A549 (cell line): Measurements from ENCODE around the gene RAB2B. TPM values are rescaled to one million over a fixed set of nuclear protein-coding genes. Genes with fewer than 3 reads are reported as not detected.
A peak's percentile ranks its signal among the peaks of the same experiment; 100 is the strongest.

ENCODE experiments used
- ATAC-seq, 2 experiments: fragments of 200-7000 bp in 1 of 2; fragments of >200 bp in 1 of 2; cut with Nextera tagmentation in 1 of 2; cut with Tn5 transposase in 1 of 2; 3 replicates each; pipeline versions ENCODE4 v1.8.0 to v1.9.1; 2018 to 2020; ENCODE audit warnings: mild to moderate bottlenecking in 1 of 2, moderate library complexity in 1 of 2
- CTCF ChIA-PET: fragments of 300-600 bp; sonication (Branson Sonifier 250); formaldehyde crosslinking; extraction: SDS; loops from one replicate; lab custom pipeline; 2021; ENCODE audit warnings: antibody characterized with exemption, inconsistent platforms; lab: Yijun Ruan, JAX
- POLR2A ChIA-PET: fragments of 350-600 bp; formaldehyde crosslinking; extraction: SDS; loops from one replicate; lab custom pipeline; 2021; ENCODE audit warnings: antibody characterized with exemption, inconsistent platforms; lab: Yijun Ruan, JAX
- DNase-seq, 2 experiments: peaks; one replicate each; pipeline versions ENCODE4 v3.0.0 to v3.0.0-alpha.2; 2011 to 2016; ENCODE audit warnings: low read depth in 1 of 2, low spot score in 1 of 2
- FAIRE-seq: peaks from 2 replicates; lab custom pipeline; 2011; peaks lifted over from hg19 to GRCh38; lab: Jason Lieb, UNC
- H3K27ac ChIP-seq, 2 experiments: fragments of >200 bp; sonication (Bioruptor Twin); formaldehyde crosslinking; 3 replicates each; pipeline ENCODE4 v1.5.1; 2016 to 2017
- H3K4me1 ChIP-seq: fragments of >200 bp; sonication (Bioruptor Twin); formaldehyde crosslinking; 3 replicates; pipeline ENCODE4 v1.6.1; 2016
- H3K4me2 ChIP-seq: fragments of >200 bp; sonication (Bioruptor Twin); formaldehyde crosslinking; 3 replicates; pipeline ENCODE4 v1.6.1; 2016
- H3K4me3 ChIP-seq: fragments of >200 bp; sonication (Bioruptor Twin); formaldehyde crosslinking; 3 replicates; pipeline ENCODE4 v1.5.1; 2016
- H3K9me3 ChIP-seq: fragments of >200 bp; sonication (Bioruptor Twin); formaldehyde crosslinking; 3 replicates; pipeline ENCODE4 v1.6.1; 2016
- BHLHE40 ChIP-seq: IDR thresholded peaks from 2 replicates; pipeline ENCODE4 v1.6.1; 2012; ENCODE audit warnings: low read depth, low read length, inconsistent platforms
- CEBPB ChIP-seq, 2 experiments: fragments of >200 bp in 1 of 2; sonication (Bioruptor Twin) in 1 of 2; formaldehyde crosslinking in 1 of 2; IDR thresholded peaks; 2 replicates each; pipeline ENCODE4 v1.6.1; 2012 to 2016
- CTCF ChIP-seq: fragments of >200 bp; sonication (Bioruptor Twin); formaldehyde crosslinking; IDR thresholded peaks from 3 replicates; pipeline ENCODE4 v1.5.1; 2016
- EHMT2 ChIP-seq: fragments of 200-600 bp; sonication (generic); IDR thresholded peaks from 2 replicates; pipeline ENCODE4 v1.6.1; 2016; ENCODE audit warnings: antibody characterized with exemption, low read depth, mild to moderate bottlenecking, moderate library complexity
- ELK1 ChIP-seq: fragments of 150-350 bp; IDR thresholded peaks from 2 replicates; pipeline ENCODE4 v1.6.1; 2014; ENCODE audit warnings: low read depth, mild to moderate bottlenecking, low read length
- FOXS1 ChIP-seq: fragments of 250-450 bp; sonication (Bioruptor Pico); IDR thresholded peaks from 2 replicates; pipeline ENCODE4 v1.5.0; 2020; ENCODE audit warnings: mild to moderate bottlenecking, moderate library complexity
- GATA3 ChIP-seq: IDR thresholded peaks from 2 replicates; pipeline ENCODE4 v1.6.1; 2012; ENCODE audit warnings: borderline replicate concordance
- HDAC2 ChIP-seq: fragments of 200-600 bp; sonication (generic); IDR thresholded peaks from 2 replicates; pipeline ENCODE4 v1.6.1; 2016
- HMGXB4 ChIP-seq: fragments of 250-450 bp; sonication (Bioruptor Pico); IDR thresholded peaks from 2 replicates; pipeline ENCODE4 v1.5.0; 2021; ENCODE audit warnings: mild to moderate bottlenecking, moderate library complexity, borderline replicate concordance
- HOXA7 ChIP-seq: fragments of 250-450 bp; sonication (Bioruptor Pico); IDR thresholded peaks from 2 replicates; pipeline ENCODE4 v1.5.0; 2020; ENCODE audit warnings: mild to moderate bottlenecking, moderate library complexity
- HOXB5 ChIP-seq: fragments of 250-450 bp; sonication (Bioruptor Pico); IDR thresholded peaks from 2 replicates; pipeline ENCODE4 v1.5.0; 2020; ENCODE audit warnings: mild to moderate bottlenecking, moderate library complexity
- KDM5A ChIP-seq: fragments of 200-600 bp; sonication (generic); IDR thresholded peaks from 2 replicates; pipeline ENCODE4 v1.6.1; 2016; ENCODE audit warnings: antibody characterized with exemption, mild to moderate bottlenecking
- NPAS2 ChIP-seq: fragments of 250-450 bp; sonication (Bioruptor Pico); IDR thresholded peaks from 2 replicates; pipeline ENCODE4 v1.8.0; 2022; ENCODE audit warnings: mild to moderate bottlenecking, moderate library complexity, borderline replicate concordance
- PHF8 ChIP-seq: fragments of 200-600 bp; sonication (generic); IDR thresholded peaks from 2 replicates; pipeline ENCODE4 v1.6.1; 2016; ENCODE audit warnings: low read depth, mild to moderate bottlenecking, antibody characterized with exemption, moderate library complexity, borderline replicate concordance
- POLR2A ChIP-seq: IDR thresholded peaks from 2 replicates; pipeline ENCODE4 v1.6.1; 2012; ENCODE audit warnings: mild to moderate bottlenecking, low read length
- POLR2AphosphoS2 ChIP-seq: conservative IDR thresholded peaks from 2 replicates; pipeline ENCODE4 v1.6.1; 2012; ENCODE audit warnings: low read length, improper control_type of control experiment, inconsistent platforms
- RAD21 ChIP-seq, 2 experiments: fragments of >200 bp in 1 of 2; sonication (Bioruptor Twin) in 1 of 2; formaldehyde crosslinking in 1 of 2; IDR thresholded peaks in 1 of 2; conservative IDR thresholded peaks in 1 of 2; 2 replicates in 1 of 2; 3 replicates in 1 of 2; pipeline ENCODE4 v1.6.1; 2012 to 2018; ENCODE audit warnings: inconsistent platforms in 1 of 2
- RNF2 ChIP-seq: fragments of 200-600 bp; sonication (generic); IDR thresholded peaks from 2 replicates; pipeline ENCODE4 v1.6.1; 2016; ENCODE audit warnings: low read depth, mild to moderate bottlenecking, antibody characterized with exemption, moderate library complexity, borderline replicate concordance
- SMC3 ChIP-seq: fragments of >200 bp; sonication (Bioruptor Twin); formaldehyde crosslinking; IDR thresholded peaks from 3 replicates; pipeline ENCODE4 v1.6.1; 2018; ENCODE audit warnings: inconsistent platforms
- WGBS: methylation state at CpG from one replicate; pipeline ENCODE4 v1.1.6; 2017; ENCODE audit errors: missing lambda C conversion rate; 5-methylcytosine and 5-hydroxymethylcytosine counted together
- polyA plus RNA-seq, 4 experiments: library from polyadenylated mRNA; depleted of rRNA in 3 of 4; stranded (reverse); fragments of >200 nt; fragmentation: RNase III in 1 of 4; extraction: RNeasy Plus Mini Kit Qiagen cat#74134 plus additional on column Dnase treatment in 1 of 4; gene quantifications; 2 replicates in 3 of 4; 3 replicates in 1 of 4; pipeline ENCODE4 v1.2.3, GENCODE V29; 2011 to 2017
- TF ChIP-seq, protein P1 (sequence below): IDR thresholded peaks from 2 replicates; pipeline ENCODE4 v1.6.1; 2012

The RAB2B gene
- polyA plus RNA-seq, 2 of the 4 experiments (the other 2 are of a cell fraction): 18.4 to 41.3 TPM

- WGBS: 51% methylated on average over 5 of the region's 5 CpGs
- DNase-seq (peak; percentile 49 to 59), ATAC-seq (peak; percentile 86 to 87), FAIRE-seq (peak; percentile 59)
- Histone ChIP-seq H3K27ac (no peak overlapping the region), H3K9me3 (no peaks in the 10 kb centered on the region), H3K4me1 (peaks cover 8% of the 10 kb centered on the region; the same call in 2 of the 3 replicates), H3K4me2 (no peak overlapping the region), H3K4me3 (no peak overlapping the region)
- ChIA-PET CTCF (interaction anchor here (0.6 to 8.0 kb wide), 32 partner anchors 9 to 1191 kb away, joined by 3 to 84 read pairs (median 6); partner anchors contain the start of genes CHD8, METTL3, RAB2B and SALL2), POLR2A (interaction anchor here (0.8 to 1.3 kb wide), 3 partner anchors 12 to 58 kb away, joined by 4 to 6 read pairs (median 6); partner anchors contain the start of genes METTL3, RAB2B and TOX4)
- peak; percentile 68 for TF ChIP-seq SMC3
- no peak for TF ChIP-seq POLR2A
- no peak for TF ChIP-seq ELK1
- TF ChIP-seq RAD21 (conservative IDR thresholded peaks at IDR 0.05 in 1 of 2, IDR thresholded peaks at IDR 0.05 in 1 of 2): peak; percentile 51 to 53
- TF ChIP-seq BHLHE40: no peak
- no peak for TF ChIP-seq HDAC2
- TF ChIP-seq RNF2: no peak
- no peak for TF ChIP-seq POLR2AphosphoS2
- no peak for TF ChIP-seq HMGXB4 (CRISPR knock-in tag)
- TF ChIP-seq, protein P1, sequence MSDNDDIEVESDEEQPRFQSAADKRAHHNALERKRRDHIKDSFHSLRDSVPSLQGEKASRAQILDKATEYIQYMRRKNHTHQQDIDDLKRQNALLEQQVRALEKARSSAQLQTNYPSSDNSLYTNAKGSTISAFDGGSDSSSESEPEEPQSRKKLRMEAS: no peak
- no peak for TF ChIP-seq KDM5A
- no peak for TF ChIP-seq EHMT2
- no peak for TF ChIP-seq CEBPB (IDR thresholded peaks at IDR 0.05)
- TF ChIP-seq CTCF: peak; percentile 72
- no peak for TF ChIP-seq HOXA7 (CRISPR knock-in tag)
Measured at GRCh38 chr14:21498540-21499526, 22.1 kb upstream of the RAB2B start.

GRCh38 chr14:21496453-21496852 is 19.7 kb upstream of the RAB2B start:
- no peak for ATAC-seq
- H3K4me2 ChIP-seq: no peak overlapping the region
- no peaks in the 10 kb centered on the region for H3K9me3 ChIP-seq
- POLR2A ChIA-PET: interaction anchor here (1.6 kb wide), 1 partner anchor 14 kb away, joined by 7 read pairs; the partner anchor contains the start of gene METTL3
- no peak for FAIRE-seq
- H3K27ac ChIP-seq: no peak overlapping the region
- 90% methylated on average over 2 of the region's 2 CpGs for WGBS
- peaks cover 8% of the 10 kb centered on the region; the same call in 2 of the 3 replicates for H3K4me1 ChIP-seq
- CTCF ChIA-PET: interaction anchor here (0.8 to 8.0 kb wide), 5 partner anchors 14 to 63 kb away, joined by 3 to 84 read pairs (median 6); partner anchors contain the start of genes CHD8, METTL3, RAB2B and TOX4
- TF ChIP-seq NPAS2 (CRISPR knock-in tag): no peak
- no peak for TF ChIP-seq HMGXB4 (CRISPR knock-in tag)
- TF ChIP-seq HOXB5 (CRISPR knock-in tag): no peak
- no peak for TF ChIP-seq PHF8
- no peak for TF ChIP-seq GATA3
- no peak for TF ChIP-seq FOXS1 (CRISPR knock-in tag)
- no peak overlapping the region for H3K4me3 ChIP-seq
- no peak for DNase-seq
